ENCODE data around the gene SCN9A. TPM values are rescaled to one million over a fixed set of nuclear protein-coding genes. Genes with fewer than 3 reads are reported as not detected.

SCN9A gene
- total RNA-seq, 1 donor from 2014 or later: 8.4 TPM

DNA sequence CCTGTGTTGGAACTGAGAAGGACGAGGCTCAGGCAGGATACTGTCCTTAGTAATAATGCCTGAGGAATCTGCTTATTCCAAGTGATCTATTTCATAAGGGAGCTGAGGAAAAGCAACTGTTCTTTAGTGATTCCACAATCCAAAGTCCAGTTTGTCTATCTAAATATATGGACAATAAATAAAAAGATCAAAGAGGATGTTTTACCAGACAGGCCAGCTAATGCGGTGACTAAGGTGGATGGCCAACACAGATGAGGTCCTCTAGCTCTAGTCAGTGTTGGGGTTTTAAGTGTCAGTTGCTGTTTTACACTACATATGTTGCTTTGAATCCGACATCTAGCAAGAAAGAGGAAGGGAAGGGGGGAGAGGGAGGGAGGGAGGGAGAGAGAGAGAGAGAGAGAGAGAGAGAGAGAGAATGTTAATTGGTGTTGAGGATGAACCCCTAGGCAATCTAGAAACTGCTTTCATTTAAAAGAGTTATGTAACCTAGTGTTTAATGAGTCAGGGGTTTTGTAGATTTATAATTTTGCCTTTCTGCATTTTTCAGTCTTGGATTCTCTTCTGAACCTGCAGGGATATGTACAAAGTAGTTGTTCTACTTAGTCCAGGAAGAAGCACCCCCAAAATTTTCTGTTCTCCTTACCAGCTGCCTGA, 220.9 kb downstream of the SCN9A start:
- Histone ChIP-seq H3K4me3 (ENCODE audit: low read depth, low read length) (no peak overlapping the region), H3K36me3 (ENCODE audit: control insufficient read depth, insufficient read depth, low read length) (no peaks in the 10 kb centered on the region), H3K27me3 (ENCODE audit: control insufficient read depth, insufficient read depth, low read length) (no peaks in the 10 kb centered on the region)
- FAIRE-seq (no peak), DNase-seq (ENCODE audit: low read depth) (no peak)
- TF ChIP-seq, protein P1, sequence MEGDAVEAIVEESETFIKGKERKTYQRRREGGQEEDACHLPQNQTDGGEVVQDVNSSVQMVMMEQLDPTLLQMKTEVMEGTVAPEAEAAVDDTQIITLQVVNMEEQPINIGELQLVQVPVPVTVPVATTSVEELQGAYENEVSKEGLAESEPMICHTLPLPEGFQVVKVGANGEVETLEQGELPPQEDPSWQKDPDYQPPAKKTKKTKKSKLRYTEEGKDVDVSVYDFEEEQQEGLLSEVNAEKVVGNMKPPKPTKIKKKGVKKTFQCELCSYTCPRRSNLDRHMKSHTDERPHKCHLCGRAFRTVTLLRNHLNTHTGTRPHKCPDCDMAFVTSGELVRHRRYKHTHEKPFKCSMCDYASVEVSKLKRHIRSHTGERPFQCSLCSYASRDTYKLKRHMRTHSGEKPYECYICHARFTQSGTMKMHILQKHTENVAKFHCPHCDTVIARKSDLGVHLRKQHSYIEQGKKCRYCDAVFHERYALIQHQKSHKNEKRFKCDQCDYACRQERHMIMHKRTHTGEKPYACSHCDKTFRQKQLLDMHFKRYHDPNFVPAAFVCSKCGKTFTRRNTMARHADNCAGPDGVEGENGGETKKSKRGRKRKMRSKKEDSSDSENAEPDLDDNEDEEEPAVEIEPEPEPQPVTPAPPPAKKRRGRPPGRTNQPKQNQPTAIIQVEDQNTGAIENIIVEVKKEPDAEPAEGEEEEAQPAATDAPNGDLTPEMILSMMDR (IDR thresholded peaks at IDR 0.05; ENCODE audit: insufficient read depth, low read length, severe bottlenecking): no peak

DNA sequence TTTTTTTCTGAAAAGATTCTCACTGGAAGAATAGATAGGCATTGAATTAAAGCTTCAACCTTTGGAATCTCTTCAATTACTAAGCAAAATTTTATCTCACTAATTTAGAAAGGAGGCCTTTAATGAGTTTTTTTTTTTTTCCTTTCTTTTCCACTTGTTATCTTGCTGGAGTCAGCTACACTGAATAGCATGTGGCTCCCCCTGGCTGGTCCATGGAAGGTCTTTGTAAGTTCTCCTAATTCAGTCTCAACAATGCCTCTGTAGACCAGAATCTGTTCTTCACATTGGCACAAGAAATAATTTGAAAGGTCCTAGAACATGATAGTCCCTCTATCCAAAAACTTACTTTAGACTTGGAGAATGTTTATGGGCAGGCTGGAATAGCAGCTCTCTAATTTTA, 223.7 kb downstream of the SCN9A start:
- DNase-seq (ENCODE audit: low read depth) (no peak), FAIRE-seq (no peak)

DNA sequence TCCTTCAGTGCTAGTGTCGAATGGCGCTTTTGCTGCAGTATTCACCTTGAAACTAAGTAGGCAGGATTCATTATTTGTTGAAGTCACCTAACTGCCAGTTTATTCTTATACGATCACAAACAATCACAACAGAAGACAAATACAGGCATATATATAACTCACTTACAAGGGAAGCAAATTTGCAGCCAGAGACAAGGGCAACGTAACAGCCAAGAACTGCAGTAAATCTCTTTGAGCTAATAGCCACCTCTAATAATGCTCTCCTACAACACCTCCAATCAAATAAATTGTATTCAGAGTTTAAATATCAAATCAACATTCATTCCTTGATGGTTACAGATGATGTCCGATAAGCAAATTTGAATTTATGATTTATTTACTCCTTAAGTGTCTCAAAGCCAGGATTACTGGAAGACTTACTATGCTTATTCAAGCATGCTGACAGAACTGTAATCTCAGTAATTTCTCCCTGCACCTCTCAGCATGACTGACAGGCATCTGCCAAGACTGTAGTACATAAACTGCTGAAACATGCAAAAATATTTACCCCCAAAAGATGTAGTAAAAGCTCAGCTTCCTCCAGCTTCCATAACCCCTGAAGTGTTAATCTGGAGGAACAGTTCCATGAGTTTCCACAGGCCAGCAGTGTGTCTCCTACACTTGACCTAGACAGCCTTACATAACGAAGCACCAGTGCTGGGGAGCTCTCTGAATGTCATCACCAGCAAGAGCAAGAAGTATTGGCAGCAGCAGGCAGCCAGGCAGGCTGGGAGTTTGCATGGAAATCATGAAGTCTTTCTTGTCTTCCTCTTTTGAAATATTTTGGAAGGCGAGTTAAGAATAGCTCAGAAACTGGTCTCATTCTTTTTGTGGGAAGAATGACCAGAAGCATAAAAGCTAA, 227.0 kb downstream of the SCN9A start:
- Histone ChIP-seq H3K36me3 (ENCODE audit: control insufficient read depth, insufficient read depth, low read length) (no peaks in the 10 kb centered on the region), H3K4me3 (ENCODE audit: low read depth, low read length) (no peak overlapping the region), H3K27me3 (ENCODE audit: control insufficient read depth, insufficient read depth, low read length) (no peaks in the 10 kb centered on the region)
- FAIRE-seq (no peak), DNase-seq (ENCODE audit: low read depth) (no peak)
- TF ChIP-seq, protein P1 (IDR thresholded peaks at IDR 0.05; ENCODE audit: insufficient read depth, low read length, severe bottlenecking): no peak

More for the DNA sequence above, 223.7 kb downstream of the SCN9A start:
- H3K4me3 ChIP-seq (ENCODE audit: low read depth, low read length): no peak overlapping the region
- H3K27me3 ChIP-seq (ENCODE audit: control insufficient read depth, insufficient read depth, low read length): no peaks in the 10 kb centered on the region
- H3K36me3 ChIP-seq (ENCODE audit: control insufficient read depth, insufficient read depth, low read length): no peaks in the 10 kb centered on the region
- TF ChIP-seq, protein P1 (IDR thresholded peaks at IDR 0.05; ENCODE audit: insufficient read depth, low read length, severe bottlenecking): no peak

DNA sequence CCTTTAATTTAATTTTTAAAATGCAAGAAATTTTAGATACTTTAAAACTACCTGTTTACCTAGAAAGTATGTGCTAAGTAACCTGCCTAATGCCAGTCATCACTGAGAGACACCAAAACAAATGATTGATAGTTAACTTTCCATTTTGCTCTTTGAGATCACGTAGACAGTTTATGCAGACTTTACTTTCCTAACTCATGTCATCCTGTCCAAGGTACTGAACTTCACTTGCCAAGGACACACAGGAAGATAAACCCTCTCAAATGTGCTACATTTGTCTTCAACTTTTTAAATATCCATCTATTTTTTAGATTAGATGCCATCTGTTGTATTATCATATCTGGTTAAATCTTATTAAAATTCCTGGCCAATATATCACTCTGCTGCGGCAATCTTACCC, 227.9 kb downstream of the SCN9A start:
- FAIRE-seq (no peak), DNase-seq (ENCODE audit: low read depth) (no peak)
- Histone ChIP-seq H3K36me3 (ENCODE audit: control insufficient read depth, insufficient read depth, low read length) (no peaks in the 10 kb centered on the region), H3K4me3 (ENCODE audit: low read depth, low read length) (no peak overlapping the region), H3K27me3 (ENCODE audit: control insufficient read depth, insufficient read depth, low read length) (no peaks in the 10 kb centered on the region)
- TF ChIP-seq, protein P1 (IDR thresholded peaks at IDR 0.05; ENCODE audit: insufficient read depth, low read length, severe bottlenecking): no peak

Other genes with a start within 250 kb of the SCN9A start
- not detected in 2 replicates for gene SCN1A, start 247.9 kb downstream of the SCN9A start, total RNA-seq
- gene SCN7A, start 118.3 kb upstream of the SCN9A start, total RNA-seq: not detected in 2 replicates